ACC112 (cell line): ENCODE data around the gene DIAPH2.
"Not testable (repeated sequence)": the region's sequence is repeated elsewhere in the genome, so short reads cannot be mapped to it uniquely, and the experiment has no call there.

Experiments used
- H2AFZ ChIP-seq: fragments of 200-600 bp; sonication (generic); one replicate; pipeline ENCODE4 v1.6.0; 2017; ENCODE audit warnings: antibody characterized with exemption, low read length; ENCODE audit not compliant: unreplicated experiment
- H3K27ac ChIP-seq: fragments of 200-600 bp; sonication (generic); 2 replicates; pipeline ENCODE4 v1.5.1; 2014; ENCODE audit warnings: low read depth, mild to moderate bottlenecking, antibody characterized with exemption, low read length, moderate library complexity
- H3K27me3 ChIP-seq: fragments of 200-600 bp; sonication (generic); 2 replicates; pipeline ENCODE4 v1.6.1; 2014; ENCODE audit warnings: mild to moderate bottlenecking, antibody characterized with exemption, low read length, moderate library complexity, mixed read lengths; ENCODE audit not compliant: insufficient read depth
- H3K36me3 ChIP-seq: fragments of 200-600 bp; sonication (generic); 2 replicates; pipeline ENCODE4 v1.6.1; 2016; ENCODE audit warnings: mild to moderate bottlenecking, antibody characterized with exemption, low read length, moderate library complexity, mixed read lengths; ENCODE audit not compliant: insufficient read depth
- H3K4me1 ChIP-seq: fragments of 200-600 bp; sonication (generic); one replicate; pipeline ENCODE4 v1.6.1; 2016; ENCODE audit warnings: low read length, mixed read lengths; ENCODE audit not compliant: insufficient read depth, unreplicated experiment, control insufficient read depth
- H3K4me3 ChIP-seq: fragments of 200-600 bp; sonication (generic); 2 replicates; pipeline ENCODE4 v1.5.1; 2014; ENCODE audit warnings: mild to moderate bottlenecking, low read depth, low read length
- H3K79me2 ChIP-seq: fragments of 200-600 bp; sonication (generic); one replicate; pipeline ENCODE4 v1.6.0; 2016; ENCODE audit warnings: low read length; ENCODE audit not compliant: control insufficient read depth, unreplicated experiment, insufficient read depth

Gene DIAPH2

GRCh38 chrX:97397371-97397770 is 712.7 kb downstream of the DIAPH2 start:
- Histone ChIP-seq H2AFZ (no peak overlapping the region), H3K36me3 (no peaks in the 10 kb centered on the region), H3K4me1 (peaks cover 39% of the 10 kb centered on the region), H3K27ac (no peak overlapping the region), H3K79me2 (no peaks in the 10 kb centered on the region), H3K27me3 (no peaks in the 10 kb centered on the region), H3K4me3 (no peak overlapping the region)

DNA sequence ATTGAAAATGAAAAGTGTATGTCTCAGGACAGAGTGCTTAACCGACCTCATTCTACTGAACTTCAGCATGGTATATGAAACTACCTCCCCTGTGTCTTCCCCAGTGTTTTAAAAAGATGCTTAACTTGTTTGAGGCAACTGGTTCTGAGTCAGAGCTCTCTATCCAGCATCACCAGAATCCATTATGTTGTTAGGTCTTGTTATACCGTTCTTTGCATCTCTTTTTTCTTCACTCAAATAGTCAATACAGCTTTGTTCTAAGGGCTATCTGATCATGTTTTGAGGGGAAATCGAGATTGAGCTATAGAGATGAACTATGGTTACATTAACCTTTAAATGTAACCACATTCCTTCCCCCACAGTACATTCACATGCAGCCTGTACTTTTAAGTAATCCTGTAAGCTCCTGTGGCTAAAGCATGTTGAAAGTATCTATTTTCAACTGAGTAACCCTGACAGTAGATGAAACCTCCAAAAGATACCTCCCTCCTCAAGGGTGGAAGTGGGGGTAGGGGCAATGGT is 713.4 kb downstream of the DIAPH2 start:
- H2AFZ ChIP-seq, result no peak overlapping the region
- no peaks in the 10 kb centered on the region for H3K79me2 ChIP-seq
- H3K36me3 ChIP-seq, result no peaks in the 10 kb centered on the region
- H3K27me3 ChIP-seq, result no peaks in the 10 kb centered on the region
- H3K27ac ChIP-seq, result peak overlapping the region; percentile 17; the same call in 1 of the 2 replicates
- H3K4me1 ChIP-seq, result peaks cover 39% of the 10 kb centered on the region
- no peak overlapping the region for H3K4me3 ChIP-seq

GRCh38 chrX:97399400-97399799 is 714.8 kb downstream of the DIAPH2 start:
- Histone ChIP-seq H3K36me3 (no peaks in the 10 kb centered on the region), H3K79me2 (no peaks in the 10 kb centered on the region), H3K4me1 (peaks cover 39% of the 10 kb centered on the region), H3K27ac (peak overlapping the region; percentile 34; the same call in 1 of the 2 replicates), H2AFZ (no peak overlapping the region), H3K4me3 (no peak overlapping the region), H3K27me3 (no peaks in the 10 kb centered on the region)

DNA sequence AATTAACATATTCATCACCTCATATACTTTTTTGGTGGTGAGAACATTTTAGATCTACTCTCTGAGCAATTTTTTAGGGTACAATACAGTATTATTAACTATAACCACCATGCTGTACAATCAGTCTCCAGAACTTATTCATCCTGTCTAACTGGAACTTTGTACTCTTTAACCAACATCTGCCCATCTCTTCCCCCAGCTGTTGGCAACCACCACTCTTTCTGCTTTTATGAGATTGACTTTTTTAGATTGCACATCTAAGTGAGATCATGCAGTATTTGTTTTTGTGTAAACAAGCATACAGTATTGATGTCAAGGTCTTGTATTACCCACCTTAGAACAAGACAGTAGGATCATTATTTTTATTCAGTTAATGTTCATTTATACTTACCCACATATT is 715.9 kb downstream of the DIAPH2 start:
- peak overlapping the region; percentile 55; the same call in 1 of the 2 replicates for H3K27ac ChIP-seq
- H3K27me3 ChIP-seq, result no peaks in the 10 kb centered on the region
- no peaks in the 10 kb centered on the region for H3K79me2 ChIP-seq
- H3K4me3 ChIP-seq, result no peak overlapping the region
- H3K4me1 ChIP-seq, result peaks cover 39% of the 10 kb centered on the region
- H2AFZ ChIP-seq, result no peak overlapping the region
- no peaks in the 10 kb centered on the region for H3K36me3 ChIP-seq

GRCh38 chrX:97401154-97401553 is 716.5 kb downstream of the DIAPH2 start:
- peaks cover 39% of the 10 kb centered on the region for H3K4me1 ChIP-seq
- H3K27ac ChIP-seq, result peak overlapping the region; percentile 55; the same call in 1 of the 2 replicates
- H3K27me3 ChIP-seq, result no peaks in the 10 kb centered on the region
- no peak overlapping the region for H3K4me3 ChIP-seq
- no peaks in the 10 kb centered on the region for H3K36me3 ChIP-seq
- no peak overlapping the region for H2AFZ ChIP-seq
- no peaks in the 10 kb centered on the region for H3K79me2 ChIP-seq

DNA sequence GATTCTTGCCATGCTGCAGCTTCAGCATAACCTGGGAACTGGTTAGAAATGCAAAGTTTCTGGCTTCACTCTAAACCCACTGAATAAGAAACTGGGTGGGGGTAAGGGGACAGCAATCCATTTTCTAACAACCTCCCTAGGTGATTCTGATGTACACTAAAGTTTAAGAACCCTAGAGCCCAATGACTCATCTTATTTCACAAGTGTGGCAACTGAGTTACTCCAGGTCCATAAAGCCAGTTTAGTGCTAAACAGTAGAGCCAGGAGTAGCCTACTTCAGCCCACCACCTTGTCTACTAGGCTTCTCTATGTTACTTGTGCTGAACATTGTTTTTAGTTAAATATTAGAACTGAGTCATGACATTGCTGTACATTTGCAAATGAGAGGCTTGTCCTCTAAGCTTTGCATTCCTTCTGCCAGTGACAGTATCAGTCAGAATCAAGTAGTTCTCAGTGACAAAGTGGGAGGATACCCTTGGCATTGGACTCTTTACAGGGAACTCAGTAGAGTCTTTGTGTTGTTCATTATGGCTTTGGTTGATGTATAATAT is 717.0 kb downstream of the DIAPH2 start:
- H3K4me3 ChIP-seq, result no peak overlapping the region
- H3K36me3 ChIP-seq, result no peaks in the 10 kb centered on the region
- H2AFZ ChIP-seq, result no peak overlapping the region
- H3K27me3 ChIP-seq, result no peaks in the 10 kb centered on the region
- H3K27ac ChIP-seq, result peak overlapping the region; percentile 55; the same call in 1 of the 2 replicates
- H3K79me2 ChIP-seq, result no peaks in the 10 kb centered on the region
- H3K4me1 ChIP-seq, result peaks cover 39% of the 10 kb centered on the region

- no peak overlapping the region for H2AFZ ChIP-seq
- H3K4me1 ChIP-seq, result peaks cover 39% of the 10 kb centered on the region
- no peak overlapping the region for H3K4me3 ChIP-seq
- H3K27ac ChIP-seq, result no peak overlapping the region
- H3K36me3 ChIP-seq, result no peaks in the 10 kb centered on the region
- H3K79me2 ChIP-seq, result no peaks in the 10 kb centered on the region
- no peaks in the 10 kb centered on the region for H3K27me3 ChIP-seq
These were observed 717.7 kb downstream of the DIAPH2 start for GRCh38 chrX:97402333-97402732.

DNA sequence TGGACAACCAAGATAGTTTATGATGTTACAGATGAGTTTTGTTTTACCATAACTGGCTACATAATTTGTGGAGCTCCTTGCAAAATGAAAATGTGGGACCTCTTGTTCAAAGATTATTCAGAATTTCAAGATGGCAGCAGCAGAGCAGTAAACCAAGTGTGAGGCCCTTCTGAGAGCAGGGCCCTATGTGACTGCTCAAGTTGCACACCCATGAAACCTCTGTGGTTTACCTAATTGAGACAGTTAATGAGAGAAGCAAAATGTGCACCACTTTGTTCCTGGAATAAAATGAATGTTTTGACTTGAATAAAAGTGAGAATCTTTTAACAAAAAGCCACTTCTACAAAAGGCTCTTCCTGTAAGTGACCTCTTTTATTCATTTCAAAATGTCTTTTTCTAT is 718.3 kb downstream of the DIAPH2 start:
- Histone ChIP-seq H3K36me3 (no peaks in the 10 kb centered on the region), H3K27me3 (no peaks in the 10 kb centered on the region), H3K27ac (no peak overlapping the region), H3K4me1 (peaks cover 33% of the 10 kb centered on the region), H3K79me2 (no peaks in the 10 kb centered on the region), H2AFZ (no peak overlapping the region), H3K4me3 (no peak overlapping the region)

DNA sequence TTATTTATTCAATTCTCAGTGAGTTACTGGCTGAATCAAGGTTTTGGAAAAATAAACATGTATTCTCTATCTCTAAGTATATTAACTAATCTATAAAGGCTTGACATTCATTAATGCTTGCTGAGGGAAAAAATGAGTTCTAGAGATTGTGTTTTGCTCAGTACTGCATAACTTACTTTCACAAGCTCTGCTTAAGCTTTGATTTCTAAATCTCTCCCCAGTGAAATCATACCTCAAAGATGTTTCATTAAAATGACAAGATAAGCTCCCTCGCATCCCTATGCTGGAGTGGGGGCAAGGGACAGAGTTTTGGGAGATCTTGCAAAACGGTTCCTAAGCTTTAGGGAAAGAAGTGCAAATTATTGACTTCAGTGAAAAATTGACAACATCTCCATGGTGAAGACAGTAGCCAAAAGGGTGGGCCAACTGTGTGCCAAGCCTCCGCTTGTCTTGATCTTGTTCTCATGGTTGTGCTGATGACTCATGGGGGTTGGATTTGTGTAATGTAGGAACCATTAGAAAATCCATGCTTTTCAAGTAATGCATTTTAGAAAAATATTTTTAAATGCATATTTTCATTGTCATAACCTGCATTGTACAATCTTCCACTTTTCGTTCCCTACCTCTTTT is 720.5 kb downstream of the DIAPH2 start:
- H3K27me3 ChIP-seq, result no peaks in the 10 kb centered on the region
- H3K4me3 ChIP-seq, result no peak overlapping the region
- H3K27ac ChIP-seq, result no peak overlapping the region
- H3K79me2 ChIP-seq, result no peaks in the 10 kb centered on the region
- H3K4me1 ChIP-seq, result peaks cover 19% of the 10 kb centered on the region
- no peaks in the 10 kb centered on the region for H3K36me3 ChIP-seq
- no peak overlapping the region for H2AFZ ChIP-seq

- not testable (repeated sequence) for H3K27ac ChIP-seq, H3K36me3 ChIP-seq, H3K27me3 ChIP-seq
These were observed 725.2 kb downstream of the DIAPH2 start for GRCh38 chrX:97409632-97410415.

More at GRCh38 chrX:97409632-97410415, 725.2 kb downstream of the DIAPH2 start:
- H3K4me1 ChIP-seq, H3K4me3 ChIP-seq, H2AFZ ChIP-seq, H3K79me2 ChIP-seq: not testable (repeated sequence)
